Measurements from ENCODE around the gene CDHR2.

Gene CDHR2

GRCh38 chr5:176579323-176579722 lies 30.2 kb downstream of the CDHR2 start:
- TF ChIP-seq ZNF565 (CRISPR knock-in tag; conservative IDR thresholded peaks at IDR 0.05; ENCODE audit: low read depth): no peak
- no peak for TF ChIP-seq GLIS3 (CRISPR knock-in tag; IDR thresholded peaks at IDR 0.05)
- TF ChIP-seq CSDC2 (CRISPR knock-in tag; IDR thresholded peaks at IDR 0.05): no peak
- TF ChIP-seq TCF4 (CRISPR knock-in tag; IDR thresholded peaks at IDR 0.05; ENCODE audit: borderline replicate concordance): no peak
- TF ChIP-seq PATZ1 (CRISPR knock-in tag; IDR thresholded peaks at IDR 0.05; ENCODE audit: borderline replicate concordance): no peak
- TF ChIP-seq ZNF70 (CRISPR knock-in tag; IDR thresholded peaks at IDR 0.05): no peak
- TF ChIP-seq, protein P1, sequence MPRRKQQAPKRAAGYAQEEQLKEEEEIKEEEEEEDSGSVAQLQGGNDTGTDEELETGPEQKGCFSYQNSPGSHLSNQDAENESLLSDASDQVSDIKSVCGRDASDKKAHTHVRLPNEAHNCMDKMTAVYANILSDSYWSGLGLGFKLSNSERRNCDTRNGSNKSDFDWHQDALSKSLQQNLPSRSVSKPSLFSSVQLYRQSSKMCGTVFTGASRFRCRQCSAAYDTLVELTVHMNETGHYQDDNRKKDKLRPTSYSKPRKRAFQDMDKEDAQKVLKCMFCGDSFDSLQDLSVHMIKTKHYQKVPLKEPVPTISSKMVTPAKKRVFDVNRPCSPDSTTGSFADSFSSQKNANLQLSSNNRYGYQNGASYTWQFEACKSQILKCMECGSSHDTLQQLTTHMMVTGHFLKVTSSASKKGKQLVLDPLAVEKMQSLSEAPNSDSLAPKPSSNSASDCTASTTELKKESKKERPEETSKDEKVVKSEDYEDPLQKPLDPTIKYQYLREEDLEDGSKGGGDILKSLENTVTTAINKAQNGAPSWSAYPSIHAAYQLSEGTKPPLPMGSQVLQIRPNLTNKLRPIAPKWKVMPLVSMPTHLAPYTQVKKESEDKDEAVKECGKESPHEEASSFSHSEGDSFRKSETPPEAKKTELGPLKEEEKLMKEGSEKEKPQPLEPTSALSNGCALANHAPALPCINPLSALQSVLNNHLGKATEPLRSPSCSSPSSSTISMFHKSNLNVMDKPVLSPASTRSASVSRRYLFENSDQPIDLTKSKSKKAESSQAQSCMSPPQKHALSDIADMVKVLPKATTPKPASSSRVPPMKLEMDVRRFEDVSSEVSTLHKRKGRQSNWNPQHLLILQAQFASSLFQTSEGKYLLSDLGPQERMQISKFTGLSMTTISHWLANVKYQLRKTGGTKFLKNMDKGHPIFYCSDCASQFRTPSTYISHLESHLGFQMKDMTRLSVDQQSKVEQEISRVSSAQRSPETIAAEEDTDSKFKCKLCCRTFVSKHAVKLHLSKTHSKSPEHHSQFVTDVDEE (CRISPR knock-in tag; IDR thresholded peaks at IDR 0.05): no peak
- no peak for TF ChIP-seq SNAI2 (CRISPR knock-in tag; IDR thresholded peaks at IDR 0.05)
- TF ChIP-seq, protein P2, sequence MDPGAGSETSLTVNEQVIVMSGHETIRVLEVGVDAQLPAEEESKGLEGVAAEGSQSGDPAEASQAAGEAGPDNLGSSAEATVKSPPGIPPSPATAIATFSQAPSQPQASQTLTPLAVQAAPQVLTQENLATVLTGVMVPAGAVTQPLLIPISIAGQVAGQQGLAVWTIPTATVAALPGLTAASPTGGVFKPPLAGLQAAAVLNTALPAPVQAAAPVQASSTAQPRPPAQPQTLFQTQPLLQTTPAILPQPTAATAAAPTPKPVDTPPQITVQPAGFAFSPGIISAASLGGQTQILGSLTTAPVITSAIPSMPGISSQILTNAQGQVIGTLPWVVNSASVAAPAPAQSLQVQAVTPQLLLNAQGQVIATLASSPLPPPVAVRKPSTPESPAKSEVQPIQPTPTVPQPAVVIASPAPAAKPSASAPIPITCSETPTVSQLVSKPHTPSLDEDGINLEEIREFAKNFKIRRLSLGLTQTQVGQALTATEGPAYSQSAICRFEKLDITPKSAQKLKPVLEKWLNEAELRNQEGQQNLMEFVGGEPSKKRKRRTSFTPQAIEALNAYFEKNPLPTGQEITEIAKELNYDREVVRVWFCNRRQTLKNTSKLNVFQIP (CRISPR knock-in tag; IDR thresholded peaks at IDR 0.05; ENCODE audit: borderline replicate concordance, low read depth): no peak
- TF ChIP-seq, protein P3, sequence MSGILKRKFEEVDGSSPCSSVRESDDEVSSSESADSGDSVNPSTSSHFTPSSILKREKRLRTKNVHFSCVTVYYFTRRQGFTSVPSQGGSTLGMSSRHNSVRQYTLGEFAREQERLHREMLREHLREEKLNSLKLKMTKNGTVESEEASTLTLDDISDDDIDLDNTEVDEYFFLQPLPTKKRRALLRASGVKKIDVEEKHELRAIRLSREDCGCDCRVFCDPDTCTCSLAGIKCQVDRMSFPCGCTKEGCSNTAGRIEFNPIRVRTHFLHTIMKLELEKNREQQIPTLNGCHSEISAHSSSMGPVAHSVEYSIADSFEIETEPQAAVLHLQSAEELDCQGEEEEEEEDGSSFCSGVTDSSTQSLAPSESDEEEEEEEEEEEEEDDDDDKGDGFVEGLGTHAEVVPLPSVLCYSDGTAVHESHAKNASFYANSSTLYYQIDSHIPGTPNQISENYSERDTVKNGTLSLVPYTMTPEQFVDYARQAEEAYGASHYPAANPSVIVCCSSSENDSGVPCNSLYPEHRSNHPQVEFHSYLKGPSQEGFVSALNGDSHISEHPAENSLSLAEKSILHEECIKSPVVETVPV (CRISPR knock-in tag; IDR thresholded peaks at IDR 0.05): no peak
- no peak for TF ChIP-seq ESRRG (CRISPR knock-in tag; IDR thresholded peaks at IDR 0.05)
- no peak for TF ChIP-seq ZNF8 (CRISPR knock-in tag; IDR thresholded peaks at IDR 0.05)
- TF ChIP-seq OSR1 (CRISPR knock-in tag; IDR thresholded peaks at IDR 0.05): no peak
- TF ChIP-seq PPARA (CRISPR knock-in tag; IDR thresholded peaks at IDR 0.05; ENCODE audit: borderline replicate concordance): no peak
- no peak for TF ChIP-seq ZC3H10 (CRISPR knock-in tag; IDR thresholded peaks at IDR 0.05)
- no peak for TF ChIP-seq CREB5 (CRISPR knock-in tag; IDR thresholded peaks at IDR 0.05; ENCODE audit: low read depth)
- no peak for TF ChIP-seq TOX (CRISPR knock-in tag; IDR thresholded peaks at IDR 0.05; ENCODE audit: borderline replicate concordance)
- ATAC-seq: no peak

- no peak for ATAC-seq
- TF ChIP-seq, protein P3 (CRISPR knock-in tag; IDR thresholded peaks at IDR 0.05): no peak
- TF ChIP-seq CREB5 (CRISPR knock-in tag; IDR thresholded peaks at IDR 0.05; ENCODE audit: low read depth) (no peak), ESRRG (CRISPR knock-in tag; IDR thresholded peaks at IDR 0.05) (no peak), ZC3H10 (CRISPR knock-in tag; IDR thresholded peaks at IDR 0.05) (no peak), OSR1 (CRISPR knock-in tag; IDR thresholded peaks at IDR 0.05) (no peak), TOX (CRISPR knock-in tag; IDR thresholded peaks at IDR 0.05; ENCODE audit: borderline replicate concordance) (no peak), PPARA (CRISPR knock-in tag; IDR thresholded peaks at IDR 0.05; ENCODE audit: borderline replicate concordance) (no peak), ZNF70 (CRISPR knock-in tag; IDR thresholded peaks at IDR 0.05) (no peak), RARB (CRISPR knock-in tag; IDR thresholded peaks at IDR 0.05) (no peak), ZNF565 (CRISPR knock-in tag; conservative IDR thresholded peaks at IDR 0.05; ENCODE audit: low read depth) (no peak), PATZ1 (CRISPR knock-in tag; IDR thresholded peaks at IDR 0.05; ENCODE audit: borderline replicate concordance) (no peak), SNAI2 (CRISPR knock-in tag; IDR thresholded peaks at IDR 0.05) (no peak)
- TF ChIP-seq, protein P1 (CRISPR knock-in tag; IDR thresholded peaks at IDR 0.05): no peak
- TF ChIP-seq, protein P2 (CRISPR knock-in tag; IDR thresholded peaks at IDR 0.05; ENCODE audit: borderline replicate concordance, low read depth): no peak
Observed at GRCh38 chr5:176581361-176581760, 32.2 kb downstream of the CDHR2 start.
